ENCODE data around the gene METRN. TPM values are rescaled to one million over a fixed set of nuclear protein-coding genes. Genes with fewer than 3 reads are reported as not detected.

The METRN gene
- total RNA-seq, 1 donor = 33.3 TPM

- H4K20me1 ChIP-seq (ENCODE audit: insufficient read depth, low read length) = peaks cover 34% of the 10 kb centered on the region
- H3K27me3 ChIP-seq (ENCODE audit: insufficient read depth, low read length) = no peaks in the 10 kb centered on the region
- H3K9me3 ChIP-seq (ENCODE audit: low read depth, low read length) = no peaks in the 10 kb centered on the region
- no peak for DNase-seq (ENCODE audit: insufficient read length, low spot score, missing footprints)
- H3K4me3 ChIP-seq (ENCODE audit: insufficient read depth, low read length) = peak overlapping the region; percentile 76
- no peak overlapping the region for H3K27ac ChIP-seq (ENCODE audit: low read depth, low read length)
- H2AFZ ChIP-seq (ENCODE audit: low read length) = no peak overlapping the region
- peaks cover 40% of the 10 kb centered on the region for H3K79me2 ChIP-seq (ENCODE audit: insufficient read depth, low read length)
- no peak for TF ChIP-seq CTCF (IDR thresholded peaks at IDR 0.05; ENCODE audit: extremely low read depth, low read depth, low read length)
- peaks cover 23% of the 10 kb centered on the region for H3K36me3 ChIP-seq (ENCODE audit: insufficient read depth, low read length)
- peaks cover 26% of the 10 kb centered on the region for H3K4me1 ChIP-seq (ENCODE audit: insufficient read depth, low read length)
- peak overlapping the region; percentile 93 for H3K4me2 ChIP-seq (ENCODE audit: insufficient read depth, low read length)
Observed at GRCh38 chr16:682493-683395, 32.2 kb upstream of the METRN start.

GRCh38 chr16:683396-684070 is 31.4 kb upstream of the METRN start:
- no peak overlapping the region for H3K27ac ChIP-seq (ENCODE audit: low read depth, low read length)
- H3K27me3 ChIP-seq (ENCODE audit: insufficient read depth, low read length) = no peaks in the 10 kb centered on the region
- peaks cover 23% of the 10 kb centered on the region for H3K36me3 ChIP-seq (ENCODE audit: insufficient read depth, low read length)
- no peak overlapping the region for H2AFZ ChIP-seq (ENCODE audit: low read length)
- no peak for TF ChIP-seq CTCF (IDR thresholded peaks at IDR 0.05; ENCODE audit: extremely low read depth, low read depth, low read length)
- no peaks in the 10 kb centered on the region for H3K9me3 ChIP-seq (ENCODE audit: low read depth, low read length)
- peak overlapping the region; percentile 76 for H3K4me3 ChIP-seq (ENCODE audit: insufficient read depth, low read length)
- no peak for DNase-seq (ENCODE audit: insufficient read length, low spot score, missing footprints)
- peaks cover 34% of the 10 kb centered on the region for H4K20me1 ChIP-seq (ENCODE audit: insufficient read depth, low read length)
- H3K4me1 ChIP-seq (ENCODE audit: insufficient read depth, low read length) = peaks cover 26% of the 10 kb centered on the region
- H3K79me2 ChIP-seq (ENCODE audit: insufficient read depth, low read length) = peaks cover 40% of the 10 kb centered on the region
- peak overlapping the region; percentile 86 for H3K4me2 ChIP-seq (ENCODE audit: insufficient read depth, low read length)

DNA sequence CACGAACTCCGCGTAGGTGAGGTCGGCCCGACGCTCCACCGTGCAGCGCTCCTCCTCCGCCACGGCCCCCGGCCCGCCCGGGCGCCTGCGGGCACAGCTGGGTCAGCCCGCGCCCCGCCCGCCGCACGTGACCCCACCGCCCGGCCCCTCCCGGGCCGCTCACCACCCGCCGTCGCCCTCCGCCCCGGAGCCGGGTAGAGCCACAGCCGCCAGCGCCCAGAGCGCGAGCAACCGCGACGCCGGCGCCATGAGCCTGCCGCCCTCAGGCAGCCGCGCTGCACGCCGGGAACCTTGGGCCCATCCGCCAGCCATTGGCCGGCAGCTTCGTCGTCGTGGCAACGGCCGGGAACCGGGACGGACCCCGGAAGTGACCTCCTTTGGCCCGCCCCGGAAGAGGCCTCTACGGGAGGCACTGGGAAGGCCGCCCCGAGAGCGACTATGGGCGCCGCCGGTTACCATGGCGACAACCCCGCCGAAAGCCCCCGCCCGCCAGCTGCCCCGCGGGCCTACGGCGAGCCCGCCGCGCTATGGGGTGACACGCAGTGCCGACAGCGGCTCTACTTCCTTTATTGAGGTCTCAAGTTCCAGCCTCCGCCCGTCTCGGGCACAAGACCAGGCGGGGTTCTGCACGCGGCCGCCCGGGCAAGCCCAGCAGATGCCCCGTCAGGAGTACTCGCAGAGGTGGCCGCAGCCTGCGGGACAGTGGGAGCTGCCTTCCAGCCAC is 30.7 kb upstream of the METRN start, which contains the start of gene JMJD8:
JMJD8 (minus strand) TSS at position 264 of the 724 bp plus-strand sequence; CDS start at position 249, 15 bp downstream.
- peaks cover 47% of the 10 kb centered on the region for H3K79me2 ChIP-seq (ENCODE audit: insufficient read depth, low read length)
- peak within 1 kb of the TSS; percentile 65 for H3K27ac ChIP-seq (ENCODE audit: low read depth, low read length)
- no peaks in the 10 kb centered on the region for H3K9me3 ChIP-seq (ENCODE audit: low read depth, low read length)
- peaks cover 23% of the 10 kb centered on the region for H3K36me3 ChIP-seq (ENCODE audit: insufficient read depth, low read length)
- H3K27me3 ChIP-seq (ENCODE audit: insufficient read depth, low read length) = no peaks in the 10 kb centered on the region
- peak within 1 kb of the TSS; percentile 56 for H2AFZ ChIP-seq (ENCODE audit: low read length)
- peak; percentile 100 for DNase-seq (ENCODE audit: insufficient read length, low spot score, missing footprints)
- TF ChIP-seq CTCF (IDR thresholded peaks at IDR 0.05; ENCODE audit: extremely low read depth, low read depth, low read length) = no peak
- peak within 1 kb of the TSS; percentile 76 for H3K4me3 ChIP-seq (ENCODE audit: insufficient read depth, low read length)
- H3K4me2 ChIP-seq (ENCODE audit: insufficient read depth, low read length) = peak within 1 kb of the TSS; percentile 86
- peaks cover 26% of the 10 kb centered on the region for H3K4me1 ChIP-seq (ENCODE audit: insufficient read depth, low read length)
- H4K20me1 ChIP-seq (ENCODE audit: insufficient read depth, low read length) = peaks cover 29% of the 10 kb centered on the region

Measured in osteoblast (primary cell).